ENCODE data around the gene ZBTB18.
"Not testable (repeated sequence)": the region's sequence is repeated elsewhere in the genome, so short reads cannot be mapped to it uniquely, and the experiment has no call there.

ZBTB18 gene

GRCh38 chr1:244041466-244042120, 9.5 kb upstream of the ZBTB18 start:
- no peak for DNase-seq (ENCODE audit: low read depth)

DNA sequence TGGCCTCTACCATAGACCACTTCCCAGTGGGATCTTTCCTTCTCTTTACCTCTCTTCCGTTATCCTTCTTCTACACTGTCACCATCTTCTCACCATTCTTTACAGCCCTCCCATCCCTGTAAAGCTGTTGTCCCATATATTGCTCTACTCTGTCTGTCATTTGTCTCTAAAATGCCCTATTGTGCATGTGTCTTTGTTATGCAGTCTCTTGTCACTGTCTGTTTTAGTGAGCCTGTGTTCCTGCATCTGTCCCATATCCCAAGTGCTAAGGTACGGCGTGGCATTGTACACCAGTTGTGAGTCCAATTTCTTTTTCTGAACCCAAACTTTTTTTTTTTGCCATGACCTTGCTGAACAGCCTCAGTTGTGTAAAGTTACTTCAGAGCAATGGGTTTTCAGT, 8.8 kb upstream of the ZBTB18 start:
- DNase-seq (ENCODE audit: low read depth): no peak

DNA sequence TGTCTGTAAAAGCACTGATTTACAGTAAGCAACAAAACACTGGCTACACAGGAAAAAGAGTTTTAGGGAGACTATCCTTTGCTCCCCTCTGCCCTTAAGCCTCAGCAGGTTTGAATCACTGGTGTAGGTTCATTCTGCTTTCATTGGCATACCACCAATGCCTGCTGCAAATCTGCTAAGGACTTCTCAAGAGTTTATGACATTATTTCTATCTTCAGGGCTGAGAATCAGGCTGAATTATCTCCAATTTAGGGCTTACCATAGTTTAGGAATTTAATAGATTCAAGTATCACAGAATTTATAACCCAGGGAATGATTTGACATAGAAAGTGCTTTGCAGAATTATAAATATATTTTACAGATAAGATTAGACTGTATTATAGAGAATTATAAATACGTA, 6.7 kb upstream of the ZBTB18 start:
- DNase-seq (ENCODE audit: low read depth): no peak

DNA sequence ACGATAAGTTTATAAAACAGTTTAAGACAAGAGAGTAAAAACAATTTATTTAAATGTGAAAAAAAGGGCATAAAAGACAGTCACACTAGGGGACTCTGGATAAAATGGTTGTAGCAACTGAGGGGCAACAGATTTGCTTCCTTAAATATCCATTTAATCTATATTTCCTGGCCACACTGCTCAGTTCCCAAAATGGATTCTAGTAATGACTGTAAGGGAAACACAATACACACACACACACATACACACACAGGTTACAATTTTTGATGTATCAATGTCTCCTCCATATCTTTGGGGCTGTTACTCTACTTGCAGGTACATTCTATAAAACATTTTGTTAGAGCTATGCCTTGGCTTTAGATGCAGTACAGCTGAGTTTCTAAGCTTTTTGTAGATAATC, 4.8 kb upstream of the ZBTB18 start:
- DNase-seq (ENCODE audit: low read depth): not testable (repeated sequence)

DNA sequence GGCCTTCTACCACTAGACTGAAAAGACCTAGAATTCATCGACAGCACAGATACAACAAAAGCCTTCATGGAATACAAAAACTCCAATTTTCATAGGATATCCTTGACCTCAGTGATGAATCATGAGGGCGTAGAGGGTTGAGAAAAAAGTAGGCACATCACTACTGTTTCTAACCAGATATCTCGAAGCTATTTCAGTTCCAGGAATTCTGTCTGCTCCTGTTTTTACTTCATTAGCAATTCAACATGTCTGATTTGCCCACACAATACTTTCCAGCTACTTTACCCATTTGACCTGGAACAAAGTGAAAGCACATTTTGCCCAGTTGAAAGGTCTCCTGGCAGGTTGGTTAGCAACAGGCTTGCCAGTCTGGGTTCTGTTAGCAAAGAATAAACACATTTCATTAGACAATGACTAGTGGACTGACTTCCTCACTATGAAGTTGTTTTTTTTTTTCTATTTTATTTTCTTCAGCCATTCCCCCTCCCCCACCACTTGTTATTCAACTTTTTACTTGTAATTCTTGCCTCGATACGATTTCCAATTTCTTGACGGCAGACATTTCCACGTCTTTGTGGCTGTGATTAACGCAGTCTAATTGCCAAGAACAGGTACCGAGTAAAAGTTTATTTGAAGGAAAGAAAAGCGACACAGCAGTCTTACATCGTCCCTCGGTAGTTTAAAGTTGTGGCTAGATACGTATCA, 4.0 kb upstream of the ZBTB18 start:
- DNase-seq (ENCODE audit: low read depth): no peak

- peak; percentile 81 for DNase-seq (ENCODE audit: low read depth)
Observed at GRCh38 chr1:244047621-244048255, 3.3 kb upstream of the ZBTB18 start.

DNA sequence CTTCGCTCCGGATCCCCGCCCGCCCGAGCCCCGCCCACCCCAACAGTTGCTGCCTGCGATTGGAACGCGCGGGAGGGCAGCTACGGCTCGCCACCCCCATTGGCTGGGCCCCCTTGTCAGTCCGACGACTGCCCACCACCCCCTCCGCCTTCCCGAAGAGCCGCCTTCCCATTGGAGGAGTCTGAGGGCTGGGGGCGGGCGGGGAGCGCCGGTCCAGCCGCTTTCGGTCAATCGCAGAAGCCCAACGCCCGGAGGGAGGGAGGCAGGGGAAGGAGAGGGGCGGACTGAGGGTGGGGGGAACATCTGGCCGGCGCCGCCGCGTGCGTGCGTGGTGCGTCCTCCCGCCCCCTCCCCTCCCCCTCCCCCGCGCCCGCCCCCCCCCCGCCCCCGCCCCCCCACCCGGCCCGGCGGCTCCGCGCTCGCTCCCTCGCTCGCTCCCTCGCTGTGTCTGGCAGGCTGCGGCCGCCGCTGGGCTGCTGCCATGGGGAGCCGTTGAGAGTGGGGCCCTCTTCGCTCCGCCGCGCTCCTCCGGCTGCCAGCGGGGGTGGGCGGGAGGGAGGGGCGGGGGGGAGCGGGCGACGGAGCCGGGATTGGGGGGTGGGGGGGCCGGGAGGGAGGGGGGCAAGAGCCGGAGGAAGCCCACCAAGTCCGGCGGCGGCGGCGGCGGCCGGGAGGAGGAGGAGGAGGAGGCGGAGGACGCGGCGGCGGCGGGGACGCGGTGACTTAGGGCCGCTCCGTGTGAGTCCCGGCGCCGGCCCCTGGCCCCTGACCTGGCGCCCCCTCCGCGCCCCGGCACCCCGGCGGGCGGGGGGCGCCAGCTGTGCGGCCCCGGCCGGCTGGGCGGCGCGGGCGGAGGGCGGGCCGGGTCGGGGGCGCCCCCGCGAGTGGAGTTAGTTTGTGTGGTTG, 2.6 kb upstream of the ZBTB18 start:
- DNase-seq (ENCODE audit: low read depth): peak; percentile 97

DNA sequence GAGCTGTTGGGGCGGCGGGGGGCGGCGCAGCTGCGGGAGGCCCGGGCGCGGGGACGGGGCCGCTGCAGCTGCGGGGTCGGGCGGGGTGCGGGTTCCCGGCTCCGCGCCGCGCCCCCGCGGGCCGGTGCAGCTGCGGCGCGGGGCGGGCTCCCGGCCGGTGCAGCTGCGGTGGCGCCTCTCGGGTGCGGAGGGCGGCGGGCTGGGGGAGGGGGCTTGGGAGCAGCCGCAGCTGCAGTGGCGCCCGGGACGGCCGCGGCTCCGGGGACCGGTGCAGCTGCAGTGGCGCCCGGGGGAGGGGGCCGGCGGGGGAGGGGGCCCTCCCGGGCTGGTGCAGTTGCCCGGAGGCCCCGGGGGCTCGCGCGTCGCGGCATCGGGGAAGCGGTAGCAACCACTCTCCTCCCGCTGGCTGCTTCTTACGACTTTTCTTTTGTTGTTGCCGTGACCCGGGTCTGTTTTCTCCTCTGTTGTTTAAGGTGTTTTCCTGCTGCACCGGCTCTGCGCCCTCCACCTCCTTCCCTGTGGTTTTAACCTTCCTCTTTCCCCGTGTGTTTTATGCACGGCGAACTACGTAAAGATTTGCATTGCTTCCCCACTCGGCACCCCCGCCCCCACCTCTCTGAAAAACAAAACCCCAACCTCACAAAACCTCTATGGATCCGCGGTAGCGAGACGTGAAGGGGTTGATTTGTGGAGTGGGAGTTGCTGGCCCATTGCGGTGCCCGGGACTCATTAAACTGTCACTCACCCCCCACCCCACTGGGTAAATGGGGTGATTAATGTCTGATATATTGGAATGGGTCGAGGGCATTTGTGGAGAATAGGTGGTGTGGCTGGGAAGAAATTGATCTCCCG, 1.7 kb upstream of the ZBTB18 start:
- DNase-seq (ENCODE audit: low read depth): no peak

DNA sequence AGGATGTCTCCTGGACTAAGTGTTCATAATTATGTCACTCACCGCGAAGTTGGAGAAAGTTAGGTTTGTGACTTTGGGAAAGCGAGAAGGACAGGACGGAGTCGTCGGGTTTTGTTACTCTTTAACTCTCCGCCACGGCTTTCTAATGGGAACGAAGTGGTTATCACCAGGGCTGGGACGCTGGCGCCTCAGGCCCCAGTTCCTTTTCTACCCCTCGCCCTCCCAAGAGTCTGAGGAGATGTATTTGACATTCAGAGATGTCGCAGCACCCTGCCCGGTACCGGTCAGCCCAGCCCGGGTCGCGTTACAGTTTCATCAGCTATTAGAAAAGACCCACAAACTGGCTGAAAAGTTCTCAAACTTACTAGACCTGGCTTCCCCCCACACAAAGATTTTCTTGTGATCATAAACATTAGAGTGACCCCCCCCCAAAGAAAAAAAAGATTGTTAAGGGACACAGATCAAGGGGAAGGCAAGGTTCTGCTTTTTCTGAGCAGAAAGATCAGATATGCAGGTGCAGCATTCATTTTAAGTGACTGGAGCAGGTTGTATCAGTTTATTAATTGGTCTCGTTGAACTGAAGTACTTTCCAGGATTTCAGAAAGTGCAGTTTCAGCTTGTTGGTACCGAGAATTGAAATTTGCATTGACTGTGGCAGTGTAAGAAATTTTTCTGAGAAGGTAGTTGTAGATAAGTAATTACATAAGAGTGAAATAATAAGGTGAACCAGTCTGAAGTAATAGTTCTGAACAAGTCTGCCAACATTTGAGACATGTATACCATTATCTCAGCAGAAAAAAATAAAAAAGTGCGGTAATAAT, 859 bp upstream of the ZBTB18 start:
- no peak for DNase-seq (ENCODE audit: low read depth)

DNA sequence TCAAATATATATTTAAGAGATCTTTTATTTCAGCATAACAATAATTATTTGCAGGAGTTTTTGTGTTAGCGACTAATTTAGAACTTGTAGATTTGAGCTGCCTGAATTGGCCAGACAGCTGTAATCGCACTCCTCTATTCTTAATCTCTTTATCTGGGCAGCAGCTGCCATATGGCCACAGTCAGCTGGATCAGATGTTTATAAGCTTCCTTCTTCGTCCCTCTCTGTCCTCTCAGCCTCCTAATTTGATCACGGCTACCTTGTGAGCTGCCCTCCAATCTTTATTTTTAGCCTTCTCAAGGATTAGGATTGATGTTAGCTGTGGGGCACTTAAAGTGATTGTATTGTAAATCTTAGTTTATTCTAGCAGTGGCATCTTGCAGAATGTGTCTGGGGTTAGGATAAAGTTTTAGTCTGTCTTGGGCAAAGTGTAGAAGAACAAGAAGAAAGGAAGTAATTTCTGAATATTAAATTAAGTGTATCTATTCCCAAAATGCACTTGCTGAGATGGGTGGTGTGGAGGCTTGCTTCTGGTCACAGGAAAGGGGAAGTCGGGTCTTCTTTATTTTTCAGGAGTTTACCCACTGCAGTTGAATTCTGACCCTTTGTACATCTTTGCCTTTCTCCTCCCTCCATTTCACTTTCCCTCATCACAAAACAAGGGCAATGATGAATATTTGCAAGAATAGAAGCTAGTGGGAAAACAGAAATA, 1.1 kb downstream of the ZBTB18 start:
- DNase-seq (ENCODE audit: low read depth): no peak

DNA sequence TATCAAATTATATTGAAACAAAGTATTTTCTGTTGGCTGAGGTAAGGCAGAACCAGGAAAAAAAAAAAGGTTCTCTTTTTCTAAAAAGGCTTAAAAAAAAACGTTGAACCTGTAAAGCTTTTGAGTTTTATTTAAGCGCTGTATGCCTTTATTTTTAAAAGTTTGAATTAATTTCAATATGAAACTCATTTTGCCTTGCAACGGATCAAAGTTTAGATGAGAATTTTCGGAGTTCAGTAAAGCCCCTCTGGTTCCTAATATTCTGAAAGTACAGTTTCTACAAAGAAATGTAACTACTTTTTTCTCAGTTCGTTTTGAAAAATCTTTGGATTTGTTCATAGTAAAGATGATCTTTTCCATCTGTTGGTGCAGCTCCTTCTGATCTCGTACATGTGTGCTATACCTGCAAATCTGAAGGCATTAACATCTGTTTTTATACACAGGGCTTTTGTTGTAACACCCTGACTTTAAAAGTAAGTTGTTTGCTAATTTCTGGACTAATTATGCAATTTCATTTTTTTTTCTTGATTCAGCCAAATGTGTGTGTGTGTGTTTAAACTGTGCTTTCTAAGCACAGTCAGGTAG, 1.7 kb downstream of the ZBTB18 start:
- no peak for DNase-seq (ENCODE audit: low read depth)

GRCh38 chr1:244053831-244054230, 2.7 kb downstream of the ZBTB18 start:
- DNase-seq (ENCODE audit: low read depth): no peak

DNA sequence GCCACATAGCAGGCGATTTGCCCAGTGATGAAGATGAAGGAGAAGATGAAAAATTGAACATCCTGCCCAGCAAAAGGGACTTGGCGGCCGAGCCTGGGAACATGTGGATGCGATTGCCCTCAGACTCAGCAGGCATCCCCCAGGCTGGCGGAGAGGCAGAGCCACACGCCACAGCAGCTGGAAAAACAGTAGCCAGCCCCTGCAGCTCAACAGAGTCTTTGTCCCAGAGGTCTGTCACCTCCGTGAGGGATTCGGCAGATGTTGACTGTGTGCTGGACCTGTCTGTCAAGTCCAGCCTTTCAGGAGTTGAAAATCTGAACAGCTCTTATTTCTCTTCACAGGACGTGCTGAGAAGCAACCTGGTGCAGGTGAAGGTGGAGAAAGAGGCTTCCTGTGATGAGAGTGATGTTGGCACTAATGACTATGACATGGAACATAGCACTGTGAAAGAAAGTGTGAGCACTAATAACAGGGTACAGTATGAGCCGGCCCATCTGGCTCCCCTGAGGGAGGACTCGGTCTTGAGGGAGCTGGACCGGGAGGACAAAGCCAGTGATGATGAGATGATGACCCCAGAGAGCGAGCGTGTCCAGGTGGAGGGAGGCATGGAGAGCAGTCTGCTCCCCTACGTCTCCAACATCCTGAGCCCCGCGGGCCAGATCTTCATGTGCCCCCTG, 3.3 kb downstream of the ZBTB18 start:
- no peak for DNase-seq (ENCODE audit: low read depth)

- no peak for DNase-seq (ENCODE audit: low read depth)
Observed at GRCh38 chr1:244054924-244055263, 3.8 kb downstream of the ZBTB18 start.

DNA sequence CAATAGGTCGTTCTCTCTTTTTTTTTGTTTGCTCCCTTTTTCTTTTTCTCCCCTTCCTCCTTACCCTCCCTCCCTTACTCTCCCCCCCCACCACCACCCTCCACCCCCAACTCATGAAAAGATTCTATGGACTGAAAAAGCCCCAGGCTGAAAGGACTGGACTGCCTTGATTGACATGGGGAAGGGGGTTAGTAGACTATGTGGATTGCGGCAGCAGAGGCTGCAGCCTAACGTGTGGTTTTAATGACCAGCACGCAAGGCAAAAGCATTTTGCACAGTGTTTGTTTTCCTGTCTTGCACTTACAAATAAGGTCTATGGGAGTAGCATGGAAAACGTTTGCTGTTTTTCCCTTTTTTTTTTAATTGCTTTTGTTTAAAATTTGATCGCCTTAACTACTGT, 5.5 kb downstream of the ZBTB18 start:
- no peak for DNase-seq (ENCODE audit: low read depth)

DNA sequence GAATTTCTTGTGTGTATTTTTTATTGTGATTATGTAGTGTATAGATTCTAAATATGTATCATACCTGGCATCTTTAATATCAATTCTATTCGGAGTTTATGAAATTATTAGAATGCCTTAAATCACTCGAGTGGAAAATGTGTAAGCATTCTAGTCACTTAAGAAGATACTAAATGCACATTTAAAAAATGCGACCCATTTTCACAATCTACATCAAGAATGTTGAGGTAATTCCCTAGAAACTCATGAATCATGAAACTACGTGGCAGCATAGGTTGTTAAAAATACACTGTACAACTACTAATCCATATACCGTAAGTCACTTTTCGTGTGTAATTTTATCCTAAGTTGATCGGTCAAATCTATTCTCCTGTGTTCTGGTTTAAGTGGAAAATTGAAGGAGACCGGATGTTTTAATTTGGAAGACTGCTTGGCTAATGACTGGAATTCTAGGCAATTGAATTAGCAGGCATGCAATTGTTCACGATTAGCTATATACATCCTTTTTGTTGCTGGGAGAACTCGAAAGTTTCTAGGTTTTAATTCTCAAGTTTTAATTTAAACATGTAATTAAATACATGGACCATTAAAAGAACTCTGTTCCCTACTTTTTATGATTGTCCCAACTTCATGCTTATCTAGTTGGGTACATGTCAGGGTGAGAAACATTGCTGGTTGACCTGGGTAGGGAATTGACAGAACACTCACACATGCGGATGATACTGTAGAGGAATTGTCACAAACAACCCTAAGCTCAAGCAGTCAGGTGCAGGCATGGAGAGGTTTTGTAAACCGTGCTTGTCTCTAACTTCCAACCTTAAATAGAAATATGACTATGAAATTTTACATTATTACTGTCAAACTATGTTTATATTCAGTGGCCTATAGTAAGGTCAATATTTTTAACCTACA, 6.6 kb downstream of the ZBTB18 start:
- DNase-seq (ENCODE audit: low read depth): no peak

GRCh38 chr1:244060117-244060516, 9.0 kb downstream of the ZBTB18 start:
- no peak for DNase-seq (ENCODE audit: low read depth)

DNA sequence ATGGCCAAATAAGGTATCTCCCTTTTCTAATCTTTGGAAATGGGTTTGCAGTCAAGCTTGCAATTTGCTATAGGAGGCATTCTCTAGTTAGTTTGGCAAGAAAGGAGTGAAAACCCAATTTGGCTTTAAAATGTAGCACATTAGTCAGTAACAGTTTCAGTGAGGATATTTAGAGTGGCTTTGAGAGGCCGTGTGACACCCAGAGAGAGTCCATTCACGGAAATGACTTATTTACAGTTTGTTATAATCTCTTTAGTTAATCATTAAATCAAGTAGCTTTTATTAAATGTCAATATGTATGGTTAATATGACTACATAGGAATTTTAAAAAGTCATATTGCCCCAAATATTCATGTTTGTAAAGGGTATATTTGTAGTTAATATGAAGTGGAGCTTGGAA, 9.6 kb downstream of the ZBTB18 start:
- DNase-seq (ENCODE audit: low read depth): no peak

Measured in CMK (cell line).